DMS53 treated with DMSO at 0.1 percent for 48 hours (cell line): ENCODE data around the gene WDR91.

Experiments
- DNase-seq: peaks from one replicate; lab custom pipeline; 2025; ENCODE audit not compliant: unreplicated experiment; lab: John Stamatoyannopoulos, UW

Gene WDR91

DNA sequence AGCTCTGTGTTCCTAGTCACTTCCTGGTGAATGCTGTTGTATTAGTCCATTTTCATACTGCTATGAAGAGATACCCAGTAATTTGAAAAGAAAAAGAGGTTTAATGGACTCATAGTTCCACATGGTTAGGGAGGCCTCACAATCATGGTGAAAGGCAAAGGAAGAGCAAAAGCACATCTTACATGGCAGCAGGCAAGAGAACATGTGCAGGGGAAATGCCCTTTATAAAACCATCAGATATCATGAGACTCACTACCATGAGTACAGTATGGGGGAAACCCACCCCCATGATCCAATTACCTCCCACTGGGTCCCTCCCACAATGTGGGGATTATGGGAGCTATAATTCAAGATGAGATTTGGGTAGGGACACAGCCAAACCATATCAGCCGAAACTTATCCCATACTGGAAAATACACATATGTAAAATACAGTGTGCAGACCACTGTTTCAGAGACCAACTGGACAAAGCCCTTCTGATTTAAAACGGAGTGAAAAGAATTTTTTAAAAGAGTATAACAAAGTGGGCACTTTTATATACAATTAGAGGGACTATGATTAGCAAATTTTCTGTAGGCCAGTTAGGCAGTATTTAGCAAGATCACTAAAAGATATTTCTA is 48.8 kb downstream of the WDR91 start:
- no peak for DNase-seq

DNA sequence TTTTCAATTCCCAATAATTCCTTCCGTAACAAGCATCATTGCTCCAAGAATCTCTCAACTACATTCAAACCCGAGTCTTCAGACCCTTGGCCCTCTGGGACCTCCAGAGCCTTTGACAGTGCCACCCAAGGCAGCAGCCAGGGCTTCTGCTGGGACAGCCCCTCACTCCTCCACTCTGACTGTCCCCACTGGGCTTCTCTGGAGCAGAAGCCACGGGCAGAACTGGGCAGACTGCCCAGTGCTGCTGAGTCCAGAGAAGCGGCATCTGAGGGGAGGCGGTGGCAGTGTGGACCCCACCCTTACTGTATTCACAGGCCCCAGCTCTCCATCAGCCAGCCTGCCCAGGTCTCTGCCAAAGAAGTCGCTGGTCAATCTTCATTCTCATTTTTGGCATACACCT is 49.7 kb downstream of the WDR91 start:
- DNase-seq = no peak

DNA sequence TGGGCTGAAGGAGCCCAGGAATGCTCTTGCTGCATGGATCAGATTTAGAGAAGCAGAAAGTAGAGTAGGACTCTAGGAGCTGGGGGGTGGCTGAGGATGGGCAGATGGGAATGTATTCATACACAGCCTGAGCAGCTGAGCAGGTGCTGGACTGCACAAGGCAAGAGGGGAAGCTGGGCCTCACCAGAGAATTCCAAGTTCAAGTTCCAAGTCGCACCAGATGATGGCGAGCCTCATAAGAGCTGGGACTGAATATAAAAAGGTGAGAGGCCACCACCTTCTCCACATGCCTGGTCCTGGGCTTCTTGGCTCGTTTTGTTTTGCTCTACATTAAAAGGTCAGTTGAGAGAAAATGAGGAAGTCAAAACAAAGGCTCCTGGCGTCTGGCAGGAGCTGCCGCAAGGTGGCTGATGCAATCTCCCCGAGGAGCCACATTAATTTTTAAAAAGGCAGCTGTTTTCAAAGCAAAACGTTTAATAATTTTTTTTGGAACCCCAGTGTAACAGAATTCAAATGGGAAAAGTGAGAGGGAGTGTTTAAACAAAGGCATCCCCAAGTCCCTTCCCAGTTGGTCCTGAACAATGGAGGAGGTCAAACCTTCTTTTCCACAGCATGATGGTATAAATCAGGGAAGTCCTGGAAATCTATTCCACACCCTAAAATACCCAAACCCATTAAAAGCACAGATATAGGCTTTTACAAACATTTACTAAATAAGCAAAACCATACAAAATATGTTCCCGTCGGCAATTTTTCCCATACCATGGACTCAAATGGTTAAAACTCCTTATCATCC is 50.3 kb downstream of the WDR91 start:
- no peak for DNase-seq

DNA sequence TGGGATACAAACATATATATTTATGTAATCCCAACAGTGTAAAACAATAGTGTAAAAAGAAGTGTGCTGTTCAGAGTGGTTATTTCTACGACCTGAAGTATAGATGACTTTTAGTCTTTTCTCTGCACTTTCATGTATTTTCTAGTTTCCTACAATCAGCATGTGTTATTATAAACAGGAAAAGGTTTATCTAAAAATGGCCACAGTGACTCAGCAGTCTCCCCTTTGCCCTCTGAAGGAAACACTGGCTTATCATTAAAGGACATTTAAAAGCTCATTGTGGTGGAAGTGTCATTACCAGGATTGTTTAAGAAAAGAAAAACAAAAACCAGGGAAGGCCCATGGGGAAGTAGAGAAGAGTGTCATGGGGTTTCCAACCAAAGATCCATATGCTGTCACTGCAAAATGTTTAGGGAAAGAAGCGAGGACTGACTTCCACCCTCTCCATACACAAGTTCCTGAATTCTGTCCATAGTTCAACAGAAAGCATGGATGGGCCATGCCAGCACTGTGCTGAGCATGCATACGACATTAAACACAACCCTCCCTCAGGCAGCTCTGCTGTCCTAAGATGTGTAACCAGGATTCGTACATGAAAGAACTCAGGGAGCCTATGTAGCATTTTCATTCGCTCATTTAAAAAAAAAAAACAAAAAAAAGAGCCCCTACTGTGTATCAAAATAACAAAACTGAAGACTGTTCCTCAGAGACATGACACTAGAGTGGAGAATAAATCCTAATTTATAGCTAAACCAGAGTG is 51.0 kb downstream of the WDR91 start:
- DNase-seq = peak; percentile 37

DNA sequence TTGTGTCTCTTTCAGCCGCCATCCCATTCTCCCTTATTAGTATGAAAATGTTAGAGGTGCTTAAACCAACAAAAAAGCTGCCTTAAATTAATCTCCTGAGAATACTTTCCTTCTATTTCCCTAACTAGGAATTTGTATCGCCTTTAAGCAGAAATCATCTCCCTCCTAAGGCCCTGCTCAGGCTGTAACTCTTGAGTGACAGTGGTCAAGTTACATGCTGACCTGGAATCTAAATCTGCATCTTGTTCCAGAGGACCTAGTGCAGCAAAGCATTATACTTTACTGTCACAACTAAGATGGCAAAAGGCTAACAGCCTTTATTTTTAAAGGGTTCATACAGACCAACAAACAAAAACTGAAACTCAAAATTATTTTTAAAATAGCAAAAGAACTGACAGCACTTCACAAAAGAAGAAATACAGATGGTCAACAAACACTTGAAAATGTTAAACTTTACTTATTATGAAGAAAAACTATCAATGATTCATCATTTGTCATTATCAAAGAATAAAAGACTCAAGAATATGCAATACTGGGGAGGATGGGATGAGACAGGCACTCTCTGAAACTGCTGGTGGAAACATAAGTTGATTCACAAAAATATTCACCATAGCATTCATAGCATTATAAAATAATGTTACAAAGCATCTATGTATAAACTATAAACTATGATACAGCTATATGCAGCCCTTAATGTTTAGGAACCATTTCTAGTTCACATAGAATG is 51.8 kb downstream of the WDR91 start:
- no peak for DNase-seq

DNA sequence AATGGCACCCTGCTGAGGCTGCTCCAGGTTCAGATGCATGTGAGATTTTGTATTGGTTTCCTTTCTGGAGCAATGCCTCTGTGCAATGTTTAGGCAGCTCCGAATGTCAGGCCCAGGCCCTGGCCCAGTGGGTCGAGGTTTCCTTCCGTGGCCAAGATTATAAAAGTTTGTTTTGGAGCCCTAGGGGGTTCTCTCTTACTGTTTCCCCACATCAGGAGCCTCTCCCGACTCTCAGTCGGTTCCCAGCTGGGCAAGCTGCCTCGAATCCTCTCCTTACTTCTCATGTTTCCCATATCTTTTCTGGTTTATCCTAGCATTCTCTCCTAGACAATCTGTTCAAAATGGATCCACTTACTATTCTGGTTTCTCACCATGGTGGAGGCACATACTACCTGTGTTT is 52.5 kb downstream of the WDR91 start:
- no peak for DNase-seq

DNA sequence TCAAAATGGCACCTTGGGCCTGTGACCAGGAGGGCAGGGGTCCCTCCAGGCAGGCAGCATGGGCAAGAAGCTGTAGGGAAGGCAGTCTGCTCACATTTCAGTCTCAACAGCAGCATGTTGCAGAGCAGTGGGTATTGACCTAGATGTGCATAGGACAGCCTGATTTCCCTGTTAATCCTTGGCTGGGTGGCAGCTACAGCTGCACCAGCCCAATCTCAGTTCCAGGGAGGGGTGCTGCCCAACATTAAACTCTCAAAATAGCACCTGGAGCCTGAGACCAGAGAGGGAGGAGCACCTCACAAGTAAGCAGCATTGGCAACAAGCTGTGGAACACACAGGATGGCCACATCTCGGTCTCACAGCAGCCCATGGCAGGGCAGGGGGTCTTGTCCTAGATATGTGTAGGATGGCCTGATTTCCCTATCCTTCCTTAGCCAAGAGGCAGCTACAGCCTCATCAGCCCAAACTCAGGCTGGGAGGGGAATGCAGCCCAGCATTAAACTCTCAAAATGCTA is 53.1 kb downstream of the WDR91 start:
- no peak for DNase-seq

DNA sequence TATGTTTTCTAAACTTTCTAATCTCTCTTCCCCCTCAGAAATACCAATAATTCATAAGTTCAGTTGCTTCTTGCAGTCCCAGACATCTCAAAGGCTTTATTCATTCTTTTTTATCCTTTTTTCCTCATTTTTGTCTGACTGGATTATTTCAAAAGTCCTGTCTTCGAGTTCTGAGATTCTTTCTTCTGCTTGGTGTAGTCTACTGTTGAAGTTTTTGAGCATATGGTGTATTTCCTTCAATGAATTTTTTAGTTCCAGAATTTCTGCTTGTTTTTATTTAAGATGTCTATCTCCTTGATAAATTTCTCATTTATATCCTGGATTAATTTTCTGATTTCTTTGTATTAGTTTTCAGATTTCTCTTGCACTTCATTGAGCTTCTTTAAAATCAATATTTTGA is 55.0 kb downstream of the WDR91 start:
- no peak for DNase-seq

DNA sequence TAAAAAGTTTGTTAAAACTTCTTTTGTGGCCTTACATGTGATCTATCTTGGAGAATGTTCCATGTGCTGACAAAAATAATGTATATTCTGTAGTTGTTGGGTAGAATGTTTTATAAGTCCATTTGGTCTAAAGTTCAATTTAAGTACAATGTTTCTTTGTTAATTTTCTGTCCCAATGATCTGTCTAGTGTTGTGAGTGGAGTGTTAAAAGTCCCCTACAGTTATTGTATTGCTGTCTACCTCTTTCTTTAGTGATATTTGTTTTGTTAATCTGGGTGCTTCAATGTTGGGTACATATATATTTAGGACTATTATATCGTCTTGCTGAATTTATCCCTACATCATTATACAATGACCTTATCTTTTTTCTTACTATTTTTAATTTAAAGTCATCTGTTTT is 56.6 kb downstream of the WDR91 start:
- DNase-seq = no peak

DNA sequence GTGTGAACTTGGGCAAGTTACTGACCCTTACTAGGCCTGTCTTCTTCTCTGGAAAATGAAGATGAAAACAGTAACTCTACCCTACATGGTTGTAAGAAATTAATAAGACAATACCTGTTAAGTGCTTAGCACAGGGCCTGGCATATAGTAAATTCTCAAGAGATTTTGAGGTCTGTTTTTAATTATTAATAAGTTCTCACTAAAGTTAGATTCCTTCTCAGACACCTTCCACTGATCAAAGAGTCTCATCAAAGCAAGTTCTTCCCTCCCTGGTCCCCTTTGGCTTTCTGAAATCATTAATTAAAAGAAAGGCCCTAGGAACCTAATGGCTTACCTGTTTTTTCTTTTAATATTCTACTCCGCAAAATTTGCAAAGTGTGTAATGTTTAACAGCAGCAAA is 58.9 kb downstream of the WDR91 start:
- no peak for DNase-seq

DNA sequence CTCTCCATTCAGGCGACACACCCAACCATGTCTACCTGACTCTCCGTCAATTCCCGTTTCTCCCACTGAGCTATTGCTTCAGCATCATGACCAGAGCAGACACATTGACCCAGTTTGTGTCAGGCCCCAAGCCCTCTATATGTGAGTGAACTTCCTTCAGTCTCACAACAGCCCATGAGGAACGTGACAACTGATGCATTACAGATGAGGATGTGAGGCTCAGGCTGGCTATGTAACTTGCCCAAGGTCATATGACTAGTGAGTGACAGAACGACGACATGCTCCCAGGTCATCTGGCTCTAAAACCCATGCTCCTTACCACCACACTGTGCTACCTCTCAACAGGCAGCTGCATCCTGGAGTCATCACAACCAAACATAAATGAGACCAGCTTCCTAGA is 59.8 kb downstream of the WDR91 start:
- no peak for DNase-seq

DNA sequence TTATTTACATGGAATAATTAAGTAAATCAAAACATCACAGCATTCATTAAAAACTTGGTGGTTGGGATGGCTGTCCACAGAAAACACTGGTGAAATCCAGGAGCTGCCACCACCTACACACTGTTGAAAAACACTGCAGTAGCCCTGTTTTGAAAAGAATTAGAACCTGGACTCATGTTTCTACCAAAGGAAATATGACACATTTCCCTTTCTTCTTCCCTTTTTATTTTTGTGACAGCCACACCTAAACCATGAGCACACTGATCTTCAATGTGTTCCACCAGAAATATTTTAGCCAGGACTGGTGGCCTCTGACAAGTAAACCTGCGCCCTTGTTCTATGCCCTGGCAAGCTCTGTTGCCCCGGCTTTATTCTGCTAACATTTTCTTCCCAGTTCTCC is 60.2 kb downstream of the WDR91 start:
- no peak for DNase-seq

DNA sequence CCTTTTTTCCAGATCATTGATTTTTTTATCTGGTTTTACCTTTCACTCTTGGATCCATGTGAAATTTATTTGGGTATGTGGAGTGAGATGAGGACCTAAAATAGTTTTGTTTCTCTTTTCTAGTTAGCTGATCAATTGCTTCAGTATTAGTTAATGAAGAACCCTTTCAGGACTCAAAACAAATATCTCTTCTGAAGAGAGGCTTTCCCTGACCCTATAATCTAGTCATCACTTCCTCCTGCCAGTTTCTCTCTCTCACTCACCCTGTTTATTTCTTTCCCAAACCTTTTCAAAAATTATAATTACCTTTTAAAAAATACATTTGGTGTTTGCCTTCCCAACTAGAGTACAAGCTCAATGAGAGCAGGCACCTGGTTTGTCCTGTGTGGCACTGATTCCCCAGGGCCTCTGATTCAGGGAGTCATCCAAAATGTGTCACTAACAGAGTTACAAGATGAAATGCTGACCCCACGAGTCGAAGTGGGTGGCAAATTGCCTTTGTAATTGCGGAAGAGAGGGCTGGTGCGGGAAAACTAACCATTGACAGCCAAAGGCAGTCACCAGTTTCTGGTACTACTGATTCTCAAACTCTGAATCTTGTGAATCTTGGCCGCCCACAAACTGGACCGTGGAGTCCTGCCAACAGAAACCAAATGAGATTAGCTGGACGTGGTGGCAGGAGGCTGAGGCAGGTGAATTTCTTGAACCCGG is 61.1 kb downstream of the WDR91 start:
- no peak for DNase-seq

DNA sequence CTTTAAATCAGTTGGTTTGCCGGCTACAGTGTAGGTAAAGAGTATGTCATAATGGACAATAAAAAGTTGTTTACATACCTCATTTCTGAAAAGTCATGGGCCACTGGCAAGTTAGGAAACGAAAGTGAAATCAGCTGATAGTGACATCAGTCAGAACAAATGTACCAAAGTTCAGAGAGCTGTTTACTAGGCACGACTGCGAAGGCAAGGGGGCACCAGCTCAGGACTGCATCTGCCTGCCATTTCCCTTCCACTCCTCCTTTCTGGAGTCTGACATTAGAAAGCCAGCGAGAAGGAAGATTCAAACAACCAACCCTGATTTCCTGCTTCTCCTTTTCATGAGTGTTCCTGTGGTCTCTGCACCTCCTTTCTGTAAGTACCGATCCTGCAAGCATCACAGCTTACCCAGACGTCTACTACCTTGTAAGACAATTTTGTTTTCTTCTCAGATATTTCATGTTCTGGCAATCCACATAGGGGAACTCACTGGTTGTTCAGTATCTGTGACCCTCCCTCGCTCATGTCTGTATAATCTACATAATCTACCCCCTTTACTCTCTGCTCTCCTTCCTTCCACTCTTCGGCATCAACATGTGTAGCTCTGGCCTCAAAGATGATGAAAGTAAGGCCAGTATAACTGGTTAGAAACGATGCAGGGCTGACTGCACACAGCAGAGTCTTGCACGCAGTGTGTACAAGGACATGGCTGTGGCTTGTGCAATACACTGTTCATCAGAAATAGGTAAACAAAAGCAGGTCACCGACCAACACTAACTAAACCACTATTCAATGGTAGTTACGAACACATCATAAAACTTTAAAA is 63.2 kb downstream of the WDR91 start, which contains the start of gene TMEM140:
TSS of gene TMEM140 (plus strand) at position 174 of the 823 bp plus-strand sequence. CDS start 16,370 bp downstream, outside the sequence.
- peak; percentile 59 for DNase-seq

DNA sequence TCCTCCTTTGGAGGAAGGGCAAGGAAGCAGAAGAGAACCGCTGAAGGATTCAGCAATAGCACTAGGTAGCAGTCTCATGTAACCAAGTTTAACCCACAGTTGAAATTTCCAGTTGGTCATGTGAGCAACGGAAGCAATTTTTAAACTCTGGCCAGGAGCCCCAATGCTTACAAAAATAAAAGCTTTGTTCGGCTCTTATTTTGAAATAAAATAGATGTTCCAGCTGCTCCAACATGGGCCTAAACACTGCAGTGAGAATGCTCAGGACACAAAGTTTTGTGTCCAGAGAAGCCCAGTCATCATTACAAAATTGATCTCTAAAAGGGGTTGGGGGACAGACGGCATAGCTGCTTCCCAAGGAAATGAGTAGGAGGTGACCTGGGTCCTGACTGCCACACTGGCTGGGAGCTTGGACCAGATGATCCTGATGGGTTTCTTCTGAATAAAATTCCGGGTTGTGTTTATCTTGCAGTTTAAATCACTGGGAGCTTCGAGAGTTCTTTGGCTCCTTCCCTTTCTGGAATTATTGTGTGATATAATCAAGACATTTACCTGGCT is 63.9 kb downstream of the WDR91 start:
- DNase-seq = no peak

DNA sequence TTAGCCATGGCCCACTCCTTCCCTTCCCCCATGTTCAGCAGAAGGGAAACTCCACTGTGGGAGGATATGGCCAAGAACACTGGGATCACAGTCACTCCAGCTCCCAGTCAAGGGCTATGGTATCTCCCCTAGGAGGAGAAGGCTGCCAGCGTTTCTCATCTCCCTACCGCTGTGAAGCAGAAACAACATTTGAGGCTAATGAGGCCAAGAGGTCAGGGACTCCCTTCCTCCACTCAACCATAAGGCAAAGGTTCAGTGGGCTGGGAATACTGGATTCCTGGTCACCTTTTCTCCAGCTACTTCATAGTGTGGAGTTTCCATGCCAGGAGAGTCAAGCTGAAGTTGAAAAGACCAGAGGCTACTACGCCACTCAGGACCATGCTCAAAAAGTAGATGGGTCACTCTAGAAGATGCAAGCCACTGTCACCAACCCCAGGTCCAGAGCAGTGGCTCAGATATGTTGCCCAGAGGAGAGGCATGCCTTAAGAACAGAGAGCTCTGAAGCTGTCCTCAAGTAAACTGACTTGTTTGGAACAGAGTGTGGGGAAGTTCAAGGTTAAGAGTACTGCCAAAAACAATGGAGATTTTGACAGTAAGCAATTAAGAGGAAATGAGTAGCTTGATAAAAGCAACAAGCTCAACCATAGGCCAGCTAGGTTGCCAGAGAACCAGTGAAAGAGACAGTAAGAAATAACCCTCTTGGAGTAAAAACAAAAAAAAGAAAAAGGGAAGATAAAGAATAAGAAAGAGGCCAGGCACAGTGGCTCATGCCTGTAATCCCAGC is 67.2 kb downstream of the WDR91 start:
- DNase-seq = no peak
